Keratinocyte (primary cell): Measurements from ENCODE around the gene RASL12. TPM values are rescaled to one million over a fixed set of nuclear protein-coding genes. Genes with fewer than 3 reads are reported as not detected.

ENCODE experiments used
- DNase-seq: peaks from one replicate; pipeline ENCODE4 v3.0.0-alpha.2; 2011; ENCODE audit warnings: low read depth, missing footprints, low spot score
- FAIRE-seq: peaks from 2 replicates; lab custom pipeline; 2011; peaks lifted over from hg19 to GRCh38; lab: Jason Lieb, UNC
- H2AFZ ChIP-seq: 2 replicates; pipeline ENCODE4 v1.6.0; 2012; ENCODE audit warnings: low read length, control low read depth, inconsistent platforms; ENCODE audit not compliant: control insufficient read depth
- H3K27ac ChIP-seq: 2 replicates; pipeline ENCODE4 v1.5.1; 2011; ENCODE audit warnings: low read length; ENCODE audit not compliant: control insufficient read depth, insufficient read depth
- H3K27me3 ChIP-seq: 3 replicates; pipeline ENCODE4 v1.6.0; 2011; ENCODE audit warnings: low read length; ENCODE audit not compliant: control insufficient read depth, insufficient read depth; ENCODE audit errors: extremely low read depth
- H3K36me3 ChIP-seq, 2 experiments: 2 replicates in 1 of 2; 3 replicates in 1 of 2; pipeline ENCODE4 v1.5.1; 2011; ENCODE audit warnings: low read length in 2 of 2, mild to moderate bottlenecking in 1 of 2; ENCODE audit not compliant: control insufficient read depth in 2 of 2, insufficient read depth in 2 of 2; ENCODE audit errors: extremely low read depth in 1 of 2
- H3K4me1 ChIP-seq: 3 replicates; pipeline ENCODE4 v1.5.1; 2011; ENCODE audit warnings: low read length; ENCODE audit not compliant: control insufficient read depth, insufficient read depth; ENCODE audit errors: extremely low read depth
- H3K4me2 ChIP-seq: 3 replicates; pipeline ENCODE4 v1.6.0; 2011; ENCODE audit warnings: low read depth, low read length; ENCODE audit not compliant: control insufficient read depth, insufficient read depth; ENCODE audit errors: extremely low read depth
- H3K4me3 ChIP-seq, 3 experiments: fragments of 200-600 bp in 1 of 3; sonication (generic) in 1 of 3; 2 replicates in 2 of 3; 3 replicates in 1 of 3; pipeline ENCODE4 v1.5.1; 2011 to 2016; ENCODE audit warnings: low read length in 3 of 3, mild to moderate bottlenecking in 3 of 3, control low read depth in 2 of 3, inconsistent platforms in 1 of 3, low read depth in 1 of 3, mixed read lengths in 1 of 3, mixed run types in 1 of 3, moderate library complexity in 1 of 3; ENCODE audit not compliant: control insufficient read depth in 2 of 3, insufficient read depth in 2 of 3; ENCODE audit errors: extremely low read depth in 1 of 3
- H3K79me2 ChIP-seq: 2 replicates; pipeline ENCODE4 v1.6.0; 2012; ENCODE audit warnings: low read length; ENCODE audit not compliant: control insufficient read depth, insufficient read depth
- H3K9ac ChIP-seq: 3 replicates; pipeline ENCODE4 v1.6.0; 2011; ENCODE audit warnings: low read length; ENCODE audit not compliant: control insufficient read depth, insufficient read depth; ENCODE audit errors: extremely low read depth
- H3K9me1 ChIP-seq: 3 replicates; pipeline ENCODE4 v1.6.0; 2011; ENCODE audit warnings: low read length; ENCODE audit not compliant: control insufficient read depth, insufficient read depth; ENCODE audit errors: extremely low read depth
- H3K9me3 ChIP-seq: 2 replicates; pipeline ENCODE4 v1.5.1; 2012; ENCODE audit warnings: low read depth, low read length; ENCODE audit not compliant: control insufficient read depth
- H4K20me1 ChIP-seq: 3 replicates; pipeline ENCODE4 v1.6.0; 2011; ENCODE audit warnings: low read length; ENCODE audit not compliant: control insufficient read depth, insufficient read depth; ENCODE audit errors: extremely low read depth
- CTCF ChIP-seq, 3 experiments: IDR thresholded peaks in 1 of 3; conservative IDR thresholded peaks in 1 of 3; optimal IDR thresholded peaks in 1 of 3; 2 replicates in 2 of 3; 3 replicates in 1 of 3; pipeline versions ENCODE3 to v1.5.1; 2011; ENCODE audit warnings: low read length in 3 of 3, mild to moderate bottlenecking in 3 of 3, moderate library complexity in 2 of 3, control low read depth in 1 of 3, inconsistent platforms in 1 of 3; ENCODE audit not compliant: insufficient read depth in 2 of 3; ENCODE audit errors: extremely low read depth in 1 of 3
- EZH2 ChIP-seq: IDR thresholded peaks from one replicate; pipeline ENCODE4 v1.6.1; 2012; ENCODE audit warnings: inconsistent platforms, mild to moderate bottlenecking, low read length, moderate library complexity
- dilution Hi-C: fragments of 300-500 bp; cut with MboI; formaldehyde crosslinking; loops from one replicate; pipeline ENCODE4 v1.7.0; 2020; ENCODE audit warnings: low sequenced_read_pairs; ENCODE audit not compliant: extremely low pct_ligation_motif_present
- polyA plus RNA-seq, 5 experiments: library from polyadenylated mRNA; depleted of rRNA in 3 of 5; stranded (reverse) in 3 of 5; stranded (forward) in 1 of 5; unstranded in 1 of 5; fragments of >200 nt; gene quantifications; 1 replicate in 1 of 5; 2 replicates in 3 of 5; 3 replicates in 1 of 5; pipeline versions ENCODE4 v1.2.1 to v1.2.3, GENCODE V29; 2011 to 2012; ENCODE audit warnings: missing spikeins in 2 of 5, low read depth in 1 of 5, low replicate concordance in 1 of 5

The RASL12 gene
- polyA plus RNA-seq, 1 donor (not counting 4 experiments of a cell fraction or from before 2014, with no cell fraction given): not detected

- dilution Hi-C loops: no loop called here
- Histone ChIP-seq H3K9ac (peak within 1 kb of the TSS; percentile 80), H2AFZ (peak within 1 kb of the TSS; percentile 82), H3K27me3 (no peaks in the 10 kb centered on the region), H3K9me1 (no peaks in the 10 kb centered on the region), H3K4me3 (peak within 1 kb of the TSS; percentile 82 to 92 (median 87)), H3K4me1 (peaks cover 14% of the 10 kb centered on the region), H3K27ac (peak within 1 kb of the TSS; percentile 42), H3K79me2 (peaks cover 11% of the 10 kb centered on the region), H3K4me2 (peak within 1 kb of the TSS; percentile 77), H4K20me1 (no peaks in the 10 kb centered on the region), H3K9me3 (no peaks in the 10 kb centered on the region), H3K36me3 (peaks cover 3 to 10% of the 10 kb centered on the region in 2 experiments)
- TF ChIP-seq CTCF (optimal IDR thresholded peaks at IDR 0.05 in 1 of 3, IDR thresholded peaks at IDR 0.05 in 1 of 3, conservative IDR thresholded peaks at IDR 0.05 in 1 of 3; ENCODE audit: extremely low read depth in 1 of 3, insufficient read depth in 2 of 3, low read length in 3 of 3): peak in 1 of 3 experiments; percentile 0
- no peak for TF ChIP-seq EZH2
- FAIRE-seq (no peak), DNase-seq (peak; percentile 40)
Measured at GRCh38 chr15:65028921-65029735, 38.7 kb downstream of the RASL12 start, which contains the start of gene MTFMT. TSS of gene MTFMT (minus strand) at chr15:65029639. CDS start at chr15:65029613, 26 bp downstream.

- dilution Hi-C loops: no loop called here
- no peaks in the 10 kb centered on the region for H4K20me1 ChIP-seq
- FAIRE-seq (no peak), DNase-seq (no peak)
- no peaks in the 10 kb centered on the region for H3K27me3 ChIP-seq
- H3K9me3 ChIP-seq: no peaks in the 10 kb centered on the region
- H3K4me2 ChIP-seq: peak overlapping the region; percentile 77
- H3K27ac ChIP-seq: no peak overlapping the region
- H3K36me3 ChIP-seq: peaks cover 5 to 14% of the 10 kb centered on the region in 2 experiments
- no peaks in the 10 kb centered on the region for H3K9me1 ChIP-seq
- peak overlapping the region; percentile 80 for H3K9ac ChIP-seq
- TF ChIP-seq EZH2 (no peak), CTCF (optimal IDR thresholded peaks at IDR 0.05 in 1 of 3, IDR thresholded peaks at IDR 0.05 in 1 of 3, conservative IDR thresholded peaks at IDR 0.05 in 1 of 3; ENCODE audit: extremely low read depth in 1 of 3, insufficient read depth in 2 of 3, low read length in 3 of 3) (no peak)
- peaks cover 14% of the 10 kb centered on the region for H3K4me1 ChIP-seq
- H2AFZ ChIP-seq: no peak overlapping the region
- H3K4me3 ChIP-seq: peak overlapping the region; percentile 82 to 92 (median 87)
- H3K79me2 ChIP-seq: peaks cover 11% of the 10 kb centered on the region
Measured at GRCh38 chr15:65028338-65028737, 39.5 kb downstream of the RASL12 start.
